Measurements from ENCODE around the gene FAM72B. TPM values are rescaled to one million over a fixed set of nuclear protein-coding genes. Genes with fewer than 3 reads are reported as not detected.
"Not testable (repeated sequence)": the region's sequence is repeated elsewhere in the genome, so short reads cannot be mapped to it uniquely, and the experiment has no call there.

The FAM72B gene
- total and polyA plus RNA-seq, 2 experiments from 2014 or later, result 16.0 to 22.8 TPM

- H3K27me3 ChIP-seq (ENCODE audit: insufficient read depth); H3K4me3 ChIP-seq; H3K4me2 ChIP-seq; H3K27ac Mint-ChIP-seq; H2AFZ ChIP-seq; H3K36me3 Mint-ChIP-seq (ENCODE audit: low read depth); H3K79me2 ChIP-seq (replicated peaks; ENCODE audit: insufficient read depth); H4K20me1 ChIP-seq (replicated peaks; ENCODE audit: insufficient read depth); H3K4me1 ChIP-seq (ENCODE audit: insufficient read depth); H3K9me2 ChIP-seq (ENCODE audit: insufficient read depth); H3F3A ChIP-seq (replicated peaks; ENCODE audit: low read depth); H3K36me3 ChIP-seq (ENCODE audit: insufficient read depth); H3K4me1 Mint-ChIP-seq; H3K9me3 Mint-ChIP-seq; H3K27me3 Mint-ChIP-seq (ENCODE audit: insufficient read depth, low read depth, poor library complexity); H3K27ac ChIP-seq (ENCODE audit: low read depth); DNase-seq (ENCODE audit: low spot score); H3K4me3 Mint-ChIP-seq: not testable (repeated sequence)
- ATAC-seq, result peak; percentile 53; the same call in 2 of the 3 replicates
Measured at GRCh38 chr1:121156958-121157603, 27.1 kb downstream of the FAM72B start.

GRCh38 chr1:121155671-121156358 is 28.3 kb downstream of the FAM72B start:
- ATAC-seq, result peak; percentile 31; the same call in 2 of the 3 replicates
- peak; percentile 20 for DNase-seq (ENCODE audit: low spot score)
- H3K27me3 ChIP-seq (ENCODE audit: insufficient read depth); H3K27me3 Mint-ChIP-seq (ENCODE audit: insufficient read depth, low read depth, poor library complexity); H3K4me3 Mint-ChIP-seq; H3K79me2 ChIP-seq (replicated peaks; ENCODE audit: insufficient read depth); H3K36me3 Mint-ChIP-seq (ENCODE audit: low read depth); H3K4me1 Mint-ChIP-seq; H3K4me2 ChIP-seq; H3K9me3 Mint-ChIP-seq; H3K9me2 ChIP-seq (ENCODE audit: insufficient read depth); H3K4me1 ChIP-seq (ENCODE audit: insufficient read depth); H3K27ac Mint-ChIP-seq; H4K20me1 ChIP-seq (replicated peaks; ENCODE audit: insufficient read depth); H3F3A ChIP-seq (replicated peaks; ENCODE audit: low read depth); H3K27ac ChIP-seq (ENCODE audit: low read depth); H2AFZ ChIP-seq; H3K36me3 ChIP-seq (ENCODE audit: insufficient read depth); H3K4me3 ChIP-seq: not testable (repeated sequence)
- peak in 1 of 2 experiments; percentile 35; a peak in 2 of 4 replicates for TF ChIP-seq CTCF (conservative IDR thresholded peaks at IDR 0.05; ENCODE audit: low read depth in 2 of 2)

GRCh38 chr1:121154811-121155210 is 29.3 kb downstream of the FAM72B start:
- not testable (repeated sequence) for H3K27me3 ChIP-seq (ENCODE audit: insufficient read depth); ATAC-seq

GRCh38 chr1:121152788-121153187 is 31.4 kb downstream of the FAM72B start:
- not testable (repeated sequence) for ATAC-seq

More at GRCh38 chr1:121154811-121155210, 29.3 kb downstream of the FAM72B start:
- not testable (repeated sequence) for H3K27ac Mint-ChIP-seq; H3K4me3 ChIP-seq; H3K9me3 Mint-ChIP-seq; H3K4me3 Mint-ChIP-seq; H3K36me3 Mint-ChIP-seq (ENCODE audit: low read depth); H3K36me3 ChIP-seq (ENCODE audit: insufficient read depth); H2AFZ ChIP-seq; H3K4me2 ChIP-seq; H3K27ac ChIP-seq (ENCODE audit: low read depth); H3K9me2 ChIP-seq (ENCODE audit: insufficient read depth); H3K79me2 ChIP-seq (replicated peaks; ENCODE audit: insufficient read depth); H3K27me3 Mint-ChIP-seq (ENCODE audit: insufficient read depth, low read depth, poor library complexity); H3K4me1 Mint-ChIP-seq; H3F3A ChIP-seq (replicated peaks; ENCODE audit: low read depth); H3K4me1 ChIP-seq (ENCODE audit: insufficient read depth); H4K20me1 ChIP-seq (replicated peaks; ENCODE audit: insufficient read depth); DNase-seq (ENCODE audit: low spot score)

GRCh38 chr1:121151294-121151693 is 32.8 kb downstream of the FAM72B start:
- H3K9me2 ChIP-seq (ENCODE audit: insufficient read depth); H3K4me1 ChIP-seq (ENCODE audit: insufficient read depth); H3F3A ChIP-seq (replicated peaks; ENCODE audit: low read depth); H3K4me2 ChIP-seq; H4K20me1 ChIP-seq (replicated peaks; ENCODE audit: insufficient read depth); H3K9me3 Mint-ChIP-seq; H3K4me3 Mint-ChIP-seq; H3K27ac Mint-ChIP-seq; DNase-seq (ENCODE audit: low spot score); H3K79me2 ChIP-seq (replicated peaks; ENCODE audit: insufficient read depth); H3K4me1 Mint-ChIP-seq; H3K27me3 Mint-ChIP-seq (ENCODE audit: insufficient read depth, low read depth, poor library complexity); H3K36me3 ChIP-seq (ENCODE audit: insufficient read depth); H3K36me3 Mint-ChIP-seq (ENCODE audit: low read depth); H3K4me3 ChIP-seq; H3K27ac ChIP-seq (ENCODE audit: low read depth); H2AFZ ChIP-seq; H3K27me3 ChIP-seq (ENCODE audit: insufficient read depth); ATAC-seq: not testable (repeated sequence)

More at GRCh38 chr1:121152788-121153187, 31.4 kb downstream of the FAM72B start:
- H2AFZ ChIP-seq; H3K4me1 Mint-ChIP-seq; H3K9me2 ChIP-seq (ENCODE audit: insufficient read depth); H3K4me3 Mint-ChIP-seq; H3K27me3 ChIP-seq (ENCODE audit: insufficient read depth); H3K27ac Mint-ChIP-seq; H3K27me3 Mint-ChIP-seq (ENCODE audit: insufficient read depth, low read depth, poor library complexity); H3K27ac ChIP-seq (ENCODE audit: low read depth); H3F3A ChIP-seq (replicated peaks; ENCODE audit: low read depth); H3K36me3 ChIP-seq (ENCODE audit: insufficient read depth); H3K4me3 ChIP-seq; H3K4me1 ChIP-seq (ENCODE audit: insufficient read depth); H4K20me1 ChIP-seq (replicated peaks; ENCODE audit: insufficient read depth); H3K9me3 Mint-ChIP-seq; H3K79me2 ChIP-seq (replicated peaks; ENCODE audit: insufficient read depth); DNase-seq (ENCODE audit: low spot score); H3K4me2 ChIP-seq; H3K36me3 Mint-ChIP-seq (ENCODE audit: low read depth): not testable (repeated sequence)

Data from GM23338 (cell line).